ENCODE measurements around the gene MZT2A.
"Not testable (repeated sequence)": the region's sequence is repeated elsewhere in the genome, so short reads cannot be mapped to it uniquely, and the experiment has no call there.

Gene MZT2A

DNA sequence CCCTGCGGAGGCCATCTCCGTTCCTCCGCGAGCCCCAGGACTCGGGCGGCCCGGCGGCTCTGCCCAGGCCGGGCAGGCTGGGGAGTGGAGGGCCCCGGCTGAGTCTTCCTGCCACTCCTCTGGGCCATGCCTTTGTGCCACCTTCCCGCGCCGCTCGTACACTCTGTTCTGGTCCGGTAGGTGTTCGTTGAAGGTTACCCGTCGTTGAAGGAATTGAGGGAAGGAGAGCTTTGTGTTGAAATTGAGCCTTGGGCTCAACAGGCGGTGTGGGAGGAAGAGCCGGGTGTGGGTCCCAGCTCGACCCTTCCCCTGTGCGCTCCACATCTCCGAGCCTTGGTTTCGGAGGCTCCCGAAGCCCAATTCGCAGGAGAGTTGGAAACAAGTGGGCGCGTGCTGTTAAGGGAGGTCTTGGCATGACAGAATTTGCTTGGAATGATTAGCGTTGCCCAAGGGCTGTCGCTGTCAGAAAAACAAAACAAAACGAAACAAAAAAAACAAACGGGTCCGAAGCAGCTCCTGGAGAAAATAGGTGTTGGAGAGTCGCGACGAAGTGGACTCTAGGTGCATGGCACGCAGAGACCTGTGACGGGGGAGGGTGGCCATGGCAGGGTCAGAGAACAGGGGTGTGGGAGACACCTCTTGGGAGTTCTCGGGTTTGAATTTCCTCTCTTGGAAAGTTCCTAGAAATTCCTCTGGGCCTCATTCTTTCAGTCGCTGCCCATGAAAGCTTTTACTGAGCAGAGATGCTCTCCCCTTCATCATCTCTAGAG is 1.2 kb upstream of the MZT2A start:
- TF ChIP-seq CTCF (IDR thresholded peaks at IDR 0.05; ENCODE audit: borderline replicate concordance, control extremely low read depth, extremely low read depth, insufficient read depth, missing control alignments), result no peak
- DNase-seq (ENCODE audit: low spot score), result no peak
- in situ Hi-C loops (cut with MboI; ENCODE audit: low sequenced_read_pairs, unreplicated experiment), result no loop called here

- TF ChIP-seq CTCF (IDR thresholded peaks at IDR 0.05; ENCODE audit: borderline replicate concordance, control extremely low read depth, extremely low read depth, insufficient read depth, missing control alignments), result peak; percentile 75
- in situ Hi-C loops (cut with MboI; ENCODE audit: low sequenced_read_pairs, unreplicated experiment), result no loop called here
- peak; percentile 97 for DNase-seq (ENCODE audit: low spot score)
Measured at GRCh38 chr2:131492418-131493198, 411 bp upstream of the MZT2A start.

DNA sequence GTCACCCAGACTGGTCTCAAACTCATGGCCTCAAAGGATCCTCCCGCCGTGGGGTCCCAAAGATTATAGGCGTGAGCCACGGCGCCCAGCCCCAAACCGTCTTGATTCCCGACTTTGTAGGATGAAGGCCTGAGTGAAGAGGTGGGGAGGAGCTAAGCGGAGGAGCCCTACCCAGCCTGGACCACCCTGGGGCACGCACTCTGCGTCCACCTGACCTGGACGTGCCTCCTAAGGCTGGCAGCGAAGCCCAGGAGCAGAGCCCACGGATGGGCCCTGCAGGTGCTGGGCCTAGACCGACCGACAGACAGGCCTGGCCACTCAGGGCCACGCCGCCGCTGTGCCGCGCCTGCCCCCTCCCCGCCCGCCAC is 744 bp downstream of the MZT2A start:
- in situ Hi-C loops (cut with MboI; ENCODE audit: low sequenced_read_pairs, unreplicated experiment); DNase-seq (ENCODE audit: low spot score): not testable (repeated sequence)

GRCh38 chr2:131490616-131491468 is 1.4 kb downstream of the MZT2A start:
- in situ Hi-C loops (cut with MboI; ENCODE audit: low sequenced_read_pairs, unreplicated experiment); DNase-seq (ENCODE audit: low spot score): not testable (repeated sequence)

DNA sequence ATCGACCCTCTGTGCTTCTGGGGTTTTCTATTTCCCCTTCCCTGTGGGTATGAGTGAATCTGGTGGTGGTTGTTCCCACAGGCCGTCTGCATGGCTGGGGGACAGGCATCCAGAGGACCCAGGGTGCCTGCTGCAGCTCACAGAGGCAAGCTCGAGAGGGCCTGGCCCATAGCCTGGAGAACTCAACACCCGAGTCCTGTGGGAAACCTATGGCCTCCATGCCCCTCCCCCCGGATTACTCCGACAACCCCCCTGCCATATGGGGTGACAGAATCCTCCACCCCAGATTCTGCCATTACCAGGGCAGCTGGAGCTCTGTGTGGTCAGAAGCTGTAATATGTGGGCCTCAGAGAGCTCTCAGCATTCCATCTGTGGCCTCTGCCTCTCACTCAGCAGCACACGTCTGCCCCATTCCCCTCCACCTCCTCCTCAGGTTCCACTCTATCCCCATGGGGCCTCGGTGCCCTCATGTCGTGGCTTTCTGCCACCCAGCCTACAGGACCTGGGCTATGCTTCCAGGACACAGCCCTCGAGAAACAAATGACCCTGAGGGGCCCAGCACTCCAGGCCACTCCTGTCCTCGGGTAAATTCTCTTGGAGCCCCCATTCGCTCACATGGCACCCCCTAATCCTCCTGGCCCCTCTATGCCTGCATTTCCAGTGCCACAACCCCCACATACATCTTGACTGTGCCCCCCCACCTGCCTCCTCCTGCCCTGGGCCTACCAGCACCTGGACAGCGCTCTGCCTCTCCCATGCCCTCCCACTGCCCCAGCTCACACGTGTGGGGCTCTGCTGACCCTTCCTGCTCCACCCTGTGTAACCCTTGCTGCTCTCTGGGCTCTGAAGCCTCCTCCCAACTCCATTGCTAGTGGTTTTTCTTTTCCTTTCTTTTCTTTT is 3.6 kb downstream of the MZT2A start:
- no peak for TF ChIP-seq CTCF (IDR thresholded peaks at IDR 0.05; ENCODE audit: borderline replicate concordance, control extremely low read depth, extremely low read depth, insufficient read depth, missing control alignments)
- no peak for DNase-seq (ENCODE audit: low spot score)
- in situ Hi-C loops (cut with MboI; ENCODE audit: low sequenced_read_pairs, unreplicated experiment), result no loop called here

- DNase-seq (ENCODE audit: low spot score); in situ Hi-C loops (cut with MboI; ENCODE audit: low sequenced_read_pairs, unreplicated experiment): not testable (repeated sequence)
Measured at GRCh38 chr2:131486201-131486902, 5.8 kb downstream of the MZT2A start.

- in situ Hi-C loops (cut with MboI; ENCODE audit: low sequenced_read_pairs, unreplicated experiment); DNase-seq (ENCODE audit: low spot score): not testable (repeated sequence)
Measured at GRCh38 chr2:131484906-131485460, 7.2 kb downstream of the MZT2A start.

DNA sequence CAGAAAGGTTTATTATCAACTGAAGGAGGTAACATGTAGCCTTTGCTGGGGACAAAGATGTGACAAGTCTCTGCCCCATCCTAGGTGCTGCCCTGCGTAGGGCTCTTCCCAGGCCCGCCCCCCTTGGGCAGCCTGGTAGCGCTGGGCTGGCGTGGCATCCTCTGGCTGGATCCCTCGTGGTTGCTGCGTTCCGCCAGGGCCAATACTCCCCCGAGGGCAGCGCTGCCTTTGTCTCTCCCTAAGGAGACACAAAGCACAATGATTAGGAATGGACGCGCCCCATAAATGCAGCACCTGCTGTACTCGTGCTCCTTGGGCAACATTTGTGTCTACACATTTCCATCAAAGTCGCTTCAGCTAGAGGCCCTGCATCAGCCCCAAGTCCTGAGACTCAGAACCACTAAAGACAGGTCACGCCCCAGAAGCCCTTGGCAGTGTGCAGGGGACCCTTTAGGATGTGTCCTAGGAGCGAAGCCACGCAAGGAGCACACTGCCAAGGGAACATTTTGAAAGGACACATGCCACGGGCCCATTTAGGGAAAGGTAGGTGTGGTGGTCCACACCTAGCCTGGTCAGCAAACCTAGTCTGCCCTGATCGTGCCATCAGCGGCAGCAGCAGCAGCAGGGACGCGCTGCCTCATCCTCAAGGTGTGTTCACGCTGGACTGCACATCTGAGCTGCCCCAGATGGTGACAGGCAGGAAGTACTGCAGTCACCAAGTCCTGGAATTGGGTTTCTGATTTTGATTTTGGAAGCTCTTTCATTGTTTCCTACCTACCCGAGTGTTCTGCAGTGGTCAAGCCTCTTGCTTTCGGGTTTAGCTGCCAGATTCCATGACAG is 8.0 kb downstream of the MZT2A start:
- in situ Hi-C loops (cut with MboI; ENCODE audit: low sequenced_read_pairs, unreplicated experiment); DNase-seq (ENCODE audit: low spot score): not testable (repeated sequence)

DNA sequence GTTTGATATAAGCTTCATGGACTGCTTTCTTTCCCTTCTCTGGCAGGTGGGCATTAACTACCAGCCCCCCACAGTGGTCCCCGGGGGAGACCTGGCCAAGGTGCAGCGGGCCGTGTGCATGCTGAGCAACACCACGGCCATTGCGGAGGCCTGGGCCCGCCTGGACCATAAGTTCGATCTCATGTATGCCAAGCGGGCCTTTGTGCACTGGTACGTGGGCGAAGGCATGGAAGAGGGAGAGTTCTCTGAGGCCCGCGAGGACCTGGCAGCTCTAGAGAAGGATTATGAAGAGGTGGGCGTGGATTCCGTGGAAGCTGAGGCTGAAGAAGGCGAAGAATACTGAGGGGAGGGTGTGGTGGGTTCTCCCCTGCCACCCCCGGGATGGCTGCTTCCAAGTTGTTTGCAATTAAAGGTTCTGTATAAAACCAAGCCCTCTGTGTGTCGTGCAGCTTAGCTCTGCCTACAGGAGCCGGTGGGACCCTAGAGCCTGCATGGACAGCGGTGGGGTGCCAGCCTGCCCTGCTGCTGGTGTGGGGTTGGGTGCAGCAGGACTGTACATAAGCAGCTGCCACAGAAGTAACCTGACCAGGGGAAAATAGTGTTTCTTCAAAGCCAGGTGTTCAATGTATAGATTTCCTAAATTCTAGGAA is 9.6 kb downstream of the MZT2A start:
- DNase-seq (ENCODE audit: low spot score); in situ Hi-C loops (cut with MboI; ENCODE audit: low sequenced_read_pairs, unreplicated experiment): not testable (repeated sequence)

DNA sequence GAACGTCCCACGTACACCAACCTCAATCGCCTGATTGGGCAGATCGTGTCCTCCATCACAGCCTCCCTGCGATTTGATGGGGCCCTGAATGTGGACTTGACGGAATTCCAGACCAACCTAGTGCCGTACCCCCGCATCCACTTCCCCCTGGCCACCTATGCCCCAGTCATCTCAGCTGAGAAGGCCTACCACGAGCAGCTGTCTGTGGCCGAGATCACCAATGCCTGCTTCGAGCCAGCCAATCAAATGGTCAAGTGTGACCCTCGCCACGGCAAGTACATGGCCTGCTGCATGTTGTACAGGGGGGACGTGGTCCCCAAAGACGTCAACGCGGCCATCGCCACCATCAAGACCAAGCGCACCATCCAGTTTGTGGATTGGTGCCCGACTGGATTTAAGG is 11.8 kb downstream of the MZT2A start:
- in situ Hi-C loops (cut with MboI; ENCODE audit: low sequenced_read_pairs, unreplicated experiment); DNase-seq (ENCODE audit: low spot score): not testable (repeated sequence)

GRCh38 chr2:131478850-131479461 is 13.2 kb downstream of the MZT2A start:
- DNase-seq (ENCODE audit: low spot score); in situ Hi-C loops (cut with MboI; ENCODE audit: low sequenced_read_pairs, unreplicated experiment): not testable (repeated sequence)

Measured in GM13976 (cell line).